ENCODE data around the gene AWAT2.

AWAT2 gene

GRCh38 chrX:70034646-70035045 is 15.1 kb downstream of the AWAT2 start:
- POLR2A ChIA-PET = no interaction called here
- no peak for DNase-seq (ENCODE audit: extremely low spot score)
- TF ChIP-seq, protein P1, sequence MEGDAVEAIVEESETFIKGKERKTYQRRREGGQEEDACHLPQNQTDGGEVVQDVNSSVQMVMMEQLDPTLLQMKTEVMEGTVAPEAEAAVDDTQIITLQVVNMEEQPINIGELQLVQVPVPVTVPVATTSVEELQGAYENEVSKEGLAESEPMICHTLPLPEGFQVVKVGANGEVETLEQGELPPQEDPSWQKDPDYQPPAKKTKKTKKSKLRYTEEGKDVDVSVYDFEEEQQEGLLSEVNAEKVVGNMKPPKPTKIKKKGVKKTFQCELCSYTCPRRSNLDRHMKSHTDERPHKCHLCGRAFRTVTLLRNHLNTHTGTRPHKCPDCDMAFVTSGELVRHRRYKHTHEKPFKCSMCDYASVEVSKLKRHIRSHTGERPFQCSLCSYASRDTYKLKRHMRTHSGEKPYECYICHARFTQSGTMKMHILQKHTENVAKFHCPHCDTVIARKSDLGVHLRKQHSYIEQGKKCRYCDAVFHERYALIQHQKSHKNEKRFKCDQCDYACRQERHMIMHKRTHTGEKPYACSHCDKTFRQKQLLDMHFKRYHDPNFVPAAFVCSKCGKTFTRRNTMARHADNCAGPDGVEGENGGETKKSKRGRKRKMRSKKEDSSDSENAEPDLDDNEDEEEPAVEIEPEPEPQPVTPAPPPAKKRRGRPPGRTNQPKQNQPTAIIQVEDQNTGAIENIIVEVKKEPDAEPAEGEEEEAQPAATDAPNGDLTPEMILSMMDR (IDR thresholded peaks at IDR 0.05; ENCODE audit: control extremely low read depth, extremely low read depth, low read depth, missing control alignments) = no peak
- CTCF ChIA-PET = interaction anchor here (1.1 to 3.3 kb wide), 4 partner anchors 10 to 497 kb away, joined by 3 to 20 read pairs (median 6); no protein-coding TSS in a partner anchor

GRCh38 chrX:70033348-70034051 is 16.2 kb downstream of the AWAT2 start:
- DNase-seq (ENCODE audit: extremely low spot score) = peak; percentile 42
- TF ChIP-seq, protein P1 (IDR thresholded peaks at IDR 0.05; ENCODE audit: control extremely low read depth, extremely low read depth, low read depth, missing control alignments) = peak; percentile 66
- CTCF ChIA-PET = interaction anchor here (0.6 to 3.3 kb wide), 7 partner anchors 9 to 63 kb away, joined by 3 to 20 read pairs (median 3); no protein-coding TSS in a partner anchor
- POLR2A ChIA-PET = no interaction called here

- ChIA-PET POLR2A (no interaction called here), CTCF (interaction anchor here (0.6 to 3.3 kb wide), 6 partner anchors 8 to 64 kb away, joined by 3 to 20 read pairs (median 4); no protein-coding TSS in a partner anchor)
- TF ChIP-seq, protein P1 (IDR thresholded peaks at IDR 0.05; ENCODE audit: control extremely low read depth, extremely low read depth, low read depth, missing control alignments) = no peak
- no peak for DNase-seq (ENCODE audit: extremely low spot score)
Measured at GRCh38 chrX:70032792-70033191, 16.9 kb downstream of the AWAT2 start.

- TF ChIP-seq, protein P1 (IDR thresholded peaks at IDR 0.05; ENCODE audit: control extremely low read depth, extremely low read depth, low read depth, missing control alignments) = peak; percentile 67
- POLR2A ChIA-PET = no interaction called here
- CTCF ChIA-PET = interaction anchor here (0.8 to 3.4 kb wide), 12 partner anchors 9 to 538 kb away, joined by 3 to 28 read pairs (median 4); no protein-coding TSS in a partner anchor
- DNase-seq (ENCODE audit: extremely low spot score) = peak; percentile 50
Measured at GRCh38 chrX:70030301-70030767, 19.4 kb downstream of the AWAT2 start.

DNA sequence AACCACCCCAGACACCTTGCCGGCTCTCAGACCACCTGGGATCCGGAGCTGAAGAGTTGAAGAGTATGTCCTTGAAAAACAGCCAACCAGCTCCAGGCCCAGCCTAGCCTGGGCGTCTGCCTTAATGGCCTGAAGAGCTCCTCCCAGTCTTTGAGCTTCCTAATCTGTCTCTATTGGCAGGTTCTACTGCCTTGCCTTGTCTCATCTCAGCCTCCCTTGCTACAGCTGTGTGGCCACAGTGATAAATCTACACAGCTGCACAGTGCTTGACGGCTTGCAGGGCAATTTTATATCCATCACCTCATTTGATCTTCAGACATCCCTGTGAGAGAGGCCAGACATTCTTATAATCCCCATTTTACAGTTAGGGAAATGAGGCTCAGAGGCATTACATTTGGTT is 19.9 kb downstream of the AWAT2 start:
- no peak for DNase-seq (ENCODE audit: extremely low spot score)
- CTCF ChIA-PET = interaction anchor here (0.8 to 3.4 kb wide), 10 partner anchors 9 to 537 kb away, joined by 3 to 28 read pairs (median 4); partner anchors contain the start of gene IGBP1
- TF ChIP-seq, protein P1 (IDR thresholded peaks at IDR 0.05; ENCODE audit: control extremely low read depth, extremely low read depth, low read depth, missing control alignments) = no peak
- POLR2A ChIA-PET = no interaction called here

DNA sequence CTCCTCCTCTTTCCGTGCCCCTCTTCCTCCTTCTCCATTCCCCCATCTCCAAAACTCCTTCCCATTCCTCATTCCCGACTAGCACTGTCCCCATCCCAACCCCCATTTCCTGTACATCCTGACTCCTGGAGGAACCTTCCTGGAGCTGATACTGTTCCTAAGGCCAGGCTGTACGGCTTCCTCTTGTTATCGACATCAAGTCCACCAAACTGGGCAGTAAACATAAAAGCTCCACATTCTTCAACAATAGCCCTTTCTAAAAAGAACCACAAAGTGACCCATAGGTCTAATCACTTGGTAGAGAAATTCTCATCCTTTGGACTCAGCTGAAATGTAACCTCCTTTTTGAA is 22.9 kb downstream of the AWAT2 start:
- TF ChIP-seq, protein P1 (IDR thresholded peaks at IDR 0.05; ENCODE audit: control extremely low read depth, extremely low read depth, low read depth, missing control alignments) = no peak
- no peak for DNase-seq (ENCODE audit: extremely low spot score)
- ChIA-PET CTCF (no interaction called here), POLR2A (no interaction called here)
